Upper lobe of left lung (tissue), 4 donors: ENCODE measurements around the gene HOXA6.

Experiments used
- EP300 ChIP-seq, 4 donors: sonication (generic); formaldehyde crosslinking; IDR thresholded peaks; one replicate each; pipeline ENCODE4 v1.5.1; 2017; ENCODE audit warnings: antibody characterized with exemption in 4 of 4, control low read depth in 2 of 4
- POLR2A ChIP-seq, 4 donors: fragments of 450-650 bp; IDR thresholded peaks; one replicate each; pipeline ENCODE4 v1.5.1; 2016 to 2017; ENCODE audit warnings: antibody characterized with exemption in 4 of 4, mild to moderate bottlenecking in 2 of 4
- POLR2AphosphoS5 ChIP-seq, 2 donors: sonication (generic); formaldehyde crosslinking; IDR thresholded peaks; one replicate each; pipeline ENCODE4 v1.5.1; 2017; ENCODE audit warnings: antibody characterized with exemption in 2 of 2
- TF ChIP-seq, protein P1 (sequence below), 6 experiments: fragments of 450-650 bp in 4 of 6; fragments of 200-600 bp in 2 of 6; sonication (generic) in 2 of 6; IDR thresholded peaks; one replicate each; pipeline ENCODE4 v1.5.1; 2016 to 2019; ENCODE audit warnings: antibody characterized with exemption in 6 of 6

- TF ChIP-seq POLR2A (IDR thresholded peaks at IDR 0.05): no peak
- no peak for TF ChIP-seq POLR2AphosphoS5 (IDR thresholded peaks at IDR 0.05)
- TF ChIP-seq, protein P1, sequence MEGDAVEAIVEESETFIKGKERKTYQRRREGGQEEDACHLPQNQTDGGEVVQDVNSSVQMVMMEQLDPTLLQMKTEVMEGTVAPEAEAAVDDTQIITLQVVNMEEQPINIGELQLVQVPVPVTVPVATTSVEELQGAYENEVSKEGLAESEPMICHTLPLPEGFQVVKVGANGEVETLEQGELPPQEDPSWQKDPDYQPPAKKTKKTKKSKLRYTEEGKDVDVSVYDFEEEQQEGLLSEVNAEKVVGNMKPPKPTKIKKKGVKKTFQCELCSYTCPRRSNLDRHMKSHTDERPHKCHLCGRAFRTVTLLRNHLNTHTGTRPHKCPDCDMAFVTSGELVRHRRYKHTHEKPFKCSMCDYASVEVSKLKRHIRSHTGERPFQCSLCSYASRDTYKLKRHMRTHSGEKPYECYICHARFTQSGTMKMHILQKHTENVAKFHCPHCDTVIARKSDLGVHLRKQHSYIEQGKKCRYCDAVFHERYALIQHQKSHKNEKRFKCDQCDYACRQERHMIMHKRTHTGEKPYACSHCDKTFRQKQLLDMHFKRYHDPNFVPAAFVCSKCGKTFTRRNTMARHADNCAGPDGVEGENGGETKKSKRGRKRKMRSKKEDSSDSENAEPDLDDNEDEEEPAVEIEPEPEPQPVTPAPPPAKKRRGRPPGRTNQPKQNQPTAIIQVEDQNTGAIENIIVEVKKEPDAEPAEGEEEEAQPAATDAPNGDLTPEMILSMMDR (IDR thresholded peaks at IDR 0.05): peak; percentile 98 to 99 (median 99)
- no peak for TF ChIP-seq EP300 (IDR thresholded peaks at IDR 0.05)
Measured at GRCh38 chr7:27160546-27161213, 13.1 kb upstream of the HOXA6 start.
